Liver (tissue), 9 donors: Measurements from ENCODE around the gene SELENOI. TPM values are rescaled to one million over a fixed set of nuclear protein-coding genes. Genes with fewer than 3 reads are reported as not detected.
"Not testable (repeated sequence)": the region's sequence is repeated elsewhere in the genome, so short reads cannot be mapped to it uniquely, and the experiment has no call there.

Source experiments
- DNase-seq: peaks from one replicate; pipeline ENCODE4 v3.0.0-alpha.2; 2017; ENCODE audit warnings: low spot score
- H3K27ac ChIP-seq, 2 donors: one replicate each; pipeline ENCODE4 v1.7.0; 2013; ENCODE audit warnings: inconsistent platforms in 2 of 2, low read length in 2 of 2, control low read depth in 1 of 2, low read depth in 1 of 2, mild to moderate bottlenecking in 1 of 2
- H3K27me3 ChIP-seq, 4 donors: one replicate each; pipeline versions ENCODE4 v1.6.1 to v1.7.0; 2013; ENCODE audit warnings: low read length in 3 of 4, inconsistent platforms in 1 of 4, mild to moderate bottlenecking in 1 of 4, moderate library complexity in 1 of 4; ENCODE audit not compliant: control insufficient read depth in 4 of 4, insufficient read depth in 4 of 4
- H3K36me3 ChIP-seq, 4 donors: one replicate each; pipeline versions ENCODE4 v1.6.1 to v1.7.0; 2013; ENCODE audit warnings: low read length in 3 of 4, mild to moderate bottlenecking in 3 of 4, low read depth in 1 of 4, moderate library complexity in 1 of 4; ENCODE audit not compliant: control insufficient read depth in 4 of 4, insufficient read depth in 3 of 4
- H3K4me1 ChIP-seq, 4 donors: one replicate each; pipeline versions ENCODE4 v1.6.1 to v1.7.0; 2013; ENCODE audit warnings: low read length in 3 of 4, mild to moderate bottlenecking in 3 of 4, moderate library complexity in 1 of 4; ENCODE audit not compliant: control insufficient read depth in 4 of 4, insufficient read depth in 4 of 4
- H3K4me3 ChIP-seq, 3 donors: one replicate each; pipeline versions ENCODE4 v1.6.1 to v1.7.0; 2013; ENCODE audit warnings: low read length in 3 of 3, control low read depth in 1 of 3, low read depth in 1 of 3, mild to moderate bottlenecking in 1 of 3
- H3K9ac ChIP-seq, 2 donors: one replicate each; pipeline ENCODE4 v1.7.0; 2013; ENCODE audit warnings: low read length in 2 of 2, mild to moderate bottlenecking in 2 of 2, moderate library complexity in 2 of 2, control low read depth in 1 of 2, low read depth in 1 of 2
- H3K9me3 ChIP-seq, 4 donors: one replicate each; pipeline versions ENCODE4 v1.6.1 to v1.7.0; 2013; ENCODE audit warnings: low read length in 3 of 4; ENCODE audit not compliant: control insufficient read depth in 4 of 4
- ATF3 ChIP-seq: IDR thresholded peaks from 2 replicates; pipeline ENCODE4 v1.6.1; 2016; ENCODE audit warnings: antibody characterized with exemption
- CTCF ChIP-seq: fragments of 150-350 bp; IDR thresholded peaks from 2 replicates; pipeline ENCODE4 v1.5.1; 2017; ENCODE audit warnings: improper control_type of control experiment, low read depth, low read length; ENCODE audit not compliant: missing input control
- FOXA2 ChIP-seq: IDR thresholded peaks from 2 replicates; pipeline ENCODE4 v1.6.1; 2016; ENCODE audit warnings: antibody characterized with exemption
- GABPA ChIP-seq, 2 donors: IDR thresholded peaks in 1 of 2; conservative IDR thresholded peaks in 1 of 2; 2 replicates each; pipeline ENCODE4 v1.6.1; 2016; ENCODE audit warnings: antibody characterized with exemption in 2 of 2, mild to moderate bottlenecking in 1 of 2, moderate library complexity in 1 of 2
- HNF4A ChIP-seq, 2 donors: conservative IDR thresholded peaks; 2 replicates each; pipeline ENCODE4 v1.6.1; 2016; ENCODE audit warnings: antibody characterized with exemption in 2 of 2, mild to moderate bottlenecking in 2 of 2
- HNF4G ChIP-seq: IDR thresholded peaks from 2 replicates; pipeline ENCODE4 v1.6.1; 2016; ENCODE audit warnings: antibody characterized with exemption
- JUND ChIP-seq, 2 donors: IDR thresholded peaks; 2 replicates each; pipeline ENCODE4 v1.6.1; 2016; ENCODE audit warnings: antibody characterized with exemption in 2 of 2
- MAX ChIP-seq: IDR thresholded peaks from 2 replicates; pipeline ENCODE4 v1.6.1; 2016; ENCODE audit warnings: antibody characterized with exemption
- RAD21 ChIP-seq, 2 donors: IDR thresholded peaks; 2 replicates each; pipeline ENCODE4 v1.6.1; 2016; ENCODE audit warnings: antibody characterized with exemption in 2 of 2, mild to moderate bottlenecking in 2 of 2
- REST ChIP-seq: IDR thresholded peaks from 2 replicates; pipeline ENCODE4 v1.6.1; 2016; ENCODE audit warnings: antibody characterized with exemption, mild to moderate bottlenecking
- RXRA ChIP-seq, 2 donors: IDR thresholded peaks; 2 replicates each; pipeline ENCODE4 v1.6.1; 2017 to 2018; ENCODE audit warnings: antibody characterized with exemption in 2 of 2, mild to moderate bottlenecking in 1 of 2
- SP1 ChIP-seq: IDR thresholded peaks from 2 replicates; pipeline ENCODE4 v1.6.1; 2018; ENCODE audit warnings: antibody characterized with exemption, mild to moderate bottlenecking
- TAF1 ChIP-seq: conservative IDR thresholded peaks from 2 replicates; pipeline ENCODE4 v1.6.1; 2016; ENCODE audit warnings: antibody characterized with exemption, mild to moderate bottlenecking
- YY1 ChIP-seq: IDR thresholded peaks from 2 replicates; pipeline ENCODE4 v1.6.1; 2016; ENCODE audit warnings: antibody characterized with exemption, mild to moderate bottlenecking
- WGBS: extraction: QIAGEN DNeasy Blood & Tissue Kit; methylation state at CpG from one replicate; pipeline ENCODE4 v1.1.7; 2013; 5-methylcytosine and 5-hydroxymethylcytosine counted together
- polyA plus RNA-seq, 2 donors: library from polyadenylated mRNA; stranded (reverse) in 1 of 2; unstranded in 1 of 2; fragments of 200-250 nt in 1 of 2; fragments of >200 nt in 1 of 2; fragmentation: Nextera tagmentation in 1 of 2; extraction: Ambion mirVana in 1 of 2; gene quantifications; one replicate each; pipeline versions ENCODE4 v1.2.1 to v1.2.3, GENCODE V29; 2013 to 2015
- total RNA-seq, 2 donors: library from RNA; depleted of rRNA; stranded (reverse); fragments of >200 nt; gene quantifications; one replicate each; pipeline ENCODE4 v1.2.3, GENCODE V29; 2014
- donor health status: healthy.
- donor health status: healthy.
- donor health status: healthy.
- donor health status: healthy.
- donor health status: healthy.

The SELENOI gene
- total and polyA plus RNA-seq, 4 donors = 6.2 to 55.9 (median 17.5) TPM

- 99% methylated on average over 1 of the region's 1 CpG for whole genome bisulfite sequencing
- no peak for DNase-seq
- TF ChIP-seq FOXA2 (no peak), CTCF (no peak), SP1 (no peak), ATF3 (no peak), RAD21 (IDR thresholded peaks at IDR 0.05) (no peak)
- no peaks in the 10 kb centered on the region for H3K9me3 ChIP-seq
- peaks cover 0 to 5% (median 0%) of the 10 kb centered on the region in 4 donors for H3K36me3 ChIP-seq
- peaks cover 3 to 6% (median 4%) of the 10 kb centered on the region in 4 donors for H3K4me1 ChIP-seq
- H3K27ac ChIP-seq = no peak overlapping the region
- no peak overlapping the region for H3K9ac ChIP-seq
- no peak overlapping the region for H3K4me3 ChIP-seq
- no peaks in the 10 kb centered on the region for H3K27me3 ChIP-seq
Measured at GRCh38 chr2:26352892-26353291, 6.9 kb downstream of the SELENOI start.

GRCh38 chr2:26354469-26354868 lies 8.5 kb downstream of the SELENOI start:
- not testable (repeated sequence) for H3K9me3 ChIP-seq, H3K4me3 ChIP-seq, H3K36me3 ChIP-seq, H3K27ac ChIP-seq, H3K27me3 ChIP-seq, H3K9ac ChIP-seq, H3K4me1 ChIP-seq, DNase-seq
- 98% methylated on average over 16 of the region's 16 CpGs for WGBS

GRCh38 chr2:26355038-26355995 lies 9.4 kb downstream of the SELENOI start:
- Histone ChIP-seq H3K36me3 (peaks cover 0 to 5% (median 0%) of the 10 kb centered on the region in 4 donors), H3K9me3 (no peaks in the 10 kb centered on the region), H3K4me3 (no peak overlapping the region), H3K27me3 (no peaks in the 10 kb centered on the region), H3K9ac (no peak overlapping the region), H3K27ac (no peak overlapping the region), H3K4me1 (peaks cover 0 to 2% (median 2%) of the 10 kb centered on the region in 4 donors)
- WGBS = 93% methylated on average over 9 of the region's 9 CpGs
- TF ChIP-seq ATF3 = no peak
- no peak for TF ChIP-seq JUND (IDR thresholded peaks at IDR 0.05)
- DNase-seq = no peak

- peaks cover 0 to 2% (median under 1%) of the 10 kb centered on the region in 4 donors for H3K4me1 ChIP-seq
- H3K4me3 ChIP-seq = no peak overlapping the region
- H3K27ac ChIP-seq = no peak overlapping the region
- no peaks in the 10 kb centered on the region for H3K9me3 ChIP-seq
- peaks cover 0 to 5% (median 0%) of the 10 kb centered on the region in 4 donors for H3K36me3 ChIP-seq
- WGBS = 96% methylated on average over 2 of the region's 2 CpGs
- no peak for DNase-seq
- H3K27me3 ChIP-seq = no peaks in the 10 kb centered on the region
- no peak overlapping the region for H3K9ac ChIP-seq
- TF ChIP-seq TAF1 = no peak
- TF ChIP-seq HNF4G = no peak
- no peak for TF ChIP-seq MAX
- no peak for TF ChIP-seq ATF3
- TF ChIP-seq JUND (IDR thresholded peaks at IDR 0.05) = no peak
- TF ChIP-seq RXRA (IDR thresholded peaks at IDR 0.05) = no peak
- TF ChIP-seq YY1 = no peak
- TF ChIP-seq REST = no peak
- no peak for TF ChIP-seq GABPA (IDR thresholded peaks at IDR 0.05 in 1 of 2, conservative IDR thresholded peaks at IDR 0.05 in 1 of 2)
- TF ChIP-seq HNF4A (conservative IDR thresholded peaks at IDR 0.05) = no peak
Measured at GRCh38 chr2:26356111-26356510, 10.2 kb downstream of the SELENOI start.
